K562 (cell line): Measurements from ENCODE around the gene PSMC4. TPM values are rescaled to one million over a fixed set of nuclear protein-coding genes. Genes with fewer than 3 reads are reported as not detected.

Source experiments
- ARNT ChIP-seq, 2 experiments: fragments of 450-650 bp; IDR thresholded peaks; 2 replicates each; pipeline ENCODE4 v1.6.1; 2016; ENCODE audit warnings: mild to moderate bottlenecking in 1 of 2
- CCNT2 ChIP-seq: IDR thresholded peaks from 2 replicates; pipeline ENCODE4 v1.6.1; 2011; ENCODE audit warnings: borderline replicate concordance, low read depth, mild to moderate bottlenecking, moderate library complexity, mixed read lengths, low read length; ENCODE audit not compliant: insufficient read length; ENCODE audit errors: extremely low read depth
- KAT8 ChIP-seq: fragments of 450-650 bp; IDR thresholded peaks from 2 replicates; pipeline ENCODE4 v1.6.1; 2016; ENCODE audit warnings: low read depth, mild to moderate bottlenecking
- KDM1A ChIP-seq, 2 experiments: fragments of 450-650 bp; IDR thresholded peaks; 2 replicates each; pipeline ENCODE4 v1.6.1; 2016; ENCODE audit warnings: mild to moderate bottlenecking in 2 of 2
- NFATC3 ChIP-seq: fragments of 450-650 bp; IDR thresholded peaks from 2 replicates; pipeline ENCODE4 v1.6.1; 2017; ENCODE audit warnings: mild to moderate bottlenecking
- RBM15 ChIP-seq: fragments of 200-400 bp; formaldehyde crosslinking; IDR thresholded peaks from 2 replicates; pipeline ENCODE4 v1.6.1; 2018; ENCODE audit warnings: mild to moderate bottlenecking, low read length, moderate library complexity; ENCODE audit not compliant: insufficient read depth
- RNF2 ChIP-seq: sonication (generic); IDR thresholded peaks from 2 replicates; pipeline ENCODE4 v1.6.1; 2016
- SAFB ChIP-seq: fragments of 200-400 bp; formaldehyde crosslinking; IDR thresholded peaks from 2 replicates; pipeline ENCODE4 v1.6.1; 2017; ENCODE audit warnings: low read depth, low read length, borderline replicate concordance
- WHSC1 ChIP-seq: IDR thresholded peaks from one replicate; pipeline ENCODE4 v1.6.1; 2012; ENCODE audit warnings: low read length, control low read depth, inconsistent platforms
- XRCC3 ChIP-seq: fragments of 450-650 bp; IDR thresholded peaks from 2 replicates; pipeline ENCODE4 v1.6.1; 2017; ENCODE audit warnings: mild to moderate bottlenecking, moderate library complexity
- ZNF174 ChIP-seq: fragments of 250-450 bp; sonication (Bioruptor Pico); IDR thresholded peaks from 2 replicates; pipeline ENCODE4 v1.4.0; 2020; ENCODE audit warnings: mild to moderate bottlenecking
- ZNF444 ChIP-seq: fragments of 250-450 bp; sonication (Bioruptor Pico); IDR thresholded peaks from 2 replicates; pipeline ENCODE4 v1.4.0; 2020; ENCODE audit warnings: mild to moderate bottlenecking, moderate library complexity
- ZNF699 ChIP-seq: fragments of 250-450 bp; sonication (Bioruptor Pico); IDR thresholded peaks from 2 replicates; pipeline ENCODE4 v1.8.0; 2021; ENCODE audit warnings: mild to moderate bottlenecking, moderate library complexity; ENCODE audit not compliant: insufficient replicate concordance
- polyA plus RNA-seq, 8 experiments: library from polyadenylated mRNA; depleted of rRNA in 4 of 8; stranded (reverse) in 5 of 8; unstranded in 3 of 8; fragments of >200 nt; fragmentation: Nextera tagmentation in 2 of 8; fragmentation: Illumina TruSeq in 1 of 8; extraction: Ambion mirVana in 2 of 8; extraction: Trizol in 1 of 8; gene quantifications; 2 replicates each; pipeline versions ENCODE4 v1.2.1 to v1.2.3, GENCODE V29; 2011 to 2014; ENCODE audit warnings: inconsistent platforms in 1 of 8, missing spikeins in 1 of 8
- total RNA-seq, 7 experiments: library from RNA; depleted of rRNA in 6 of 7; stranded (reverse); fragments of >200 nt in 6 of 7; fragmentation: Illumina TruSeq in 2 of 7; extraction: Trizol in 2 of 7; gene quantifications; 2 replicates each; pipeline versions ENCODE4 v1.2.1 to v1.2.3, GENCODE V29; 2011 to 2021; ENCODE audit warnings: low replicate concordance in 1 of 7
- TF ChIP-seq, protein P1 (sequence below): sonication (generic); formaldehyde crosslinking; IDR thresholded peaks from 2 replicates; pipeline ENCODE4 v1.8.0; 2022; ENCODE audit warnings: mild to moderate bottlenecking, missing genetic modification reagents, borderline replicate concordance
- TF ChIP-seq, protein P2 (sequence below), 2 experiments: fragments of 450-650 bp; IDR thresholded peaks; 2 replicates each; pipeline ENCODE4 v1.6.1; 2018; ENCODE audit warnings: mild to moderate bottlenecking in 2 of 2, low read depth in 1 of 2; ENCODE audit not compliant: partially characterized antibody in 2 of 2
- TF ChIP-seq, protein P3 (sequence below): fragments of 250-450 bp; sonication (Bioruptor Pico); IDR thresholded peaks from 2 replicates; pipeline ENCODE4 v1.8.0; 2022; ENCODE audit warnings: inconsistent platforms, mild to moderate bottlenecking, moderate library complexity, borderline replicate concordance
- TF ChIP-seq, protein P4 (sequence below): fragments of 450-650 bp; IDR thresholded peaks from 2 replicates; pipeline ENCODE4 v1.6.1; 2017; ENCODE audit warnings: mild to moderate bottlenecking, moderate library complexity

The PSMC4 gene
- total and polyA plus RNA-seq, 9 of the 15 experiments (the other 6 are each of a cell fraction or from before 2014, with no cell fraction given): 45.9 to 475 (median 142) TPM

DNA sequence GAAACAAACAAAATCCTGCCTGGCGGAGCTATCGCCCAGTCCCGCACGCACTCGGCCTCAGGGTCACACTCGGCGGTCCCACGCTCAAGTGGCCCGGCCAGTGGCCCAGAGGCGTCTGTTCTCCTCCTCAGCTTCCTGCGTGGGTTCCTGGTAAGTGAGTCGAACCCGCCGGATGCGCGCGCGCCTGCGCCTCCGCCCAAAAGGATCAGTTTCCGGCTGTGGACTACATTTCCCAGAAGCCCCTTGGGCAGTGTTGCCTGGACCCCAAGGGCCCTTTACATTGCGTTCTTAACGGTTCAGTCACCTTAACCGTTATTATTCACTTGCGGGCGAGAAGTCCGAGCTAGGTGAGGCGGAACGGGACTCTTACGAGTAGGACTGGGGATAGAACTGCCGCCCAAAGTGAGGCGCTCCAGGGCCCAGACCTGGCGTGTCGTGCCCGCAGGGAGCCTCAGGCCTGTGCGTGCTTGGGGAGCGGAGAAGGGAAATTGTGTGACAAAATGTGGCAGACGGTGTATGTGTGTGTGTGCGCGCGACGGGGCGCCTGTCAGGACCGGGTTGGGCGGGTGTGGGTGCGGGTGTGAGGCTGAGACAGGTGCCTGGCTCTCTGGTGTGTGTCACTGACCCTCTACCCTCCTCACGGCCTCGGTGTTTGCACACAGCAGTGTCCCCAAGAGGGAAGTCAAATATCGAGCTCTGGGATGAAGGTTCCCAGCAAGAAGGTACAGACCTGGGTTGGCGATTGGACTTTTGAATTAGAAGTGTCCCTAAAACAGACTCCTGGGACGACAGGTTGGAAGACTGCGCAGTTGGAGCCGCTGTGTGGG is 26.1 kb downstream of the PSMC4 start, which contains the start of gene ZNF546 (continued):
- TF ChIP-seq, protein P1, sequence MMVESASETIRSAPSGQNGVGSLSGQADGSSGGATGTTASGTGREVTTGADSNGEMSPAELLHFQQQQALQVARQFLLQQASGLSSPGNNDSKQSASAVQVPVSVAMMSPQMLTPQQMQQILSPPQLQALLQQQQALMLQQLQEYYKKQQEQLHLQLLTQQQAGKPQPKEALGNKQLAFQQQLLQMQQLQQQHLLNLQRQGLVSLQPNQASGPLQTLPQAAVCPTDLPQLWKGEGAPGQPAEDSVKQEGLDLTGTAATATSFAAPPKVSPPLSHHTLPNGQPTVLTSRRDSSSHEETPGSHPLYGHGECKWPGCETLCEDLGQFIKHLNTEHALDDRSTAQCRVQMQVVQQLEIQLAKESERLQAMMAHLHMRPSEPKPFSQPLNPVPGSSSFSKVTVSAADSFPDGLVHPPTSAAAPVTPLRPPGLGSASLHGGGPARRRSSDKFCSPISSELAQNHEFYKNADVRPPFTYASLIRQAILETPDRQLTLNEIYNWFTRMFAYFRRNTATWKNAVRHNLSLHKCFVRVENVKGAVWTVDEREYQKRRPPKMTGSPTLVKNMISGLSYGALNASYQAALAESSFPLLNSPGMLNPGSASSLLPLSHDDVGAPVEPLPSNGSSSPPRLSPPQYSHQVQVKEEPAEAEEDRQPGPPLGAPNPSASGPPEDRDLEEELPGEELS (CRISPR knock-in tag): no peak
- TF ChIP-seq CCNT2: no peak
- TF ChIP-seq RNF2: peak; percentile 29; the same call in 1 of the 2 replicates
- TF ChIP-seq, protein P2, sequence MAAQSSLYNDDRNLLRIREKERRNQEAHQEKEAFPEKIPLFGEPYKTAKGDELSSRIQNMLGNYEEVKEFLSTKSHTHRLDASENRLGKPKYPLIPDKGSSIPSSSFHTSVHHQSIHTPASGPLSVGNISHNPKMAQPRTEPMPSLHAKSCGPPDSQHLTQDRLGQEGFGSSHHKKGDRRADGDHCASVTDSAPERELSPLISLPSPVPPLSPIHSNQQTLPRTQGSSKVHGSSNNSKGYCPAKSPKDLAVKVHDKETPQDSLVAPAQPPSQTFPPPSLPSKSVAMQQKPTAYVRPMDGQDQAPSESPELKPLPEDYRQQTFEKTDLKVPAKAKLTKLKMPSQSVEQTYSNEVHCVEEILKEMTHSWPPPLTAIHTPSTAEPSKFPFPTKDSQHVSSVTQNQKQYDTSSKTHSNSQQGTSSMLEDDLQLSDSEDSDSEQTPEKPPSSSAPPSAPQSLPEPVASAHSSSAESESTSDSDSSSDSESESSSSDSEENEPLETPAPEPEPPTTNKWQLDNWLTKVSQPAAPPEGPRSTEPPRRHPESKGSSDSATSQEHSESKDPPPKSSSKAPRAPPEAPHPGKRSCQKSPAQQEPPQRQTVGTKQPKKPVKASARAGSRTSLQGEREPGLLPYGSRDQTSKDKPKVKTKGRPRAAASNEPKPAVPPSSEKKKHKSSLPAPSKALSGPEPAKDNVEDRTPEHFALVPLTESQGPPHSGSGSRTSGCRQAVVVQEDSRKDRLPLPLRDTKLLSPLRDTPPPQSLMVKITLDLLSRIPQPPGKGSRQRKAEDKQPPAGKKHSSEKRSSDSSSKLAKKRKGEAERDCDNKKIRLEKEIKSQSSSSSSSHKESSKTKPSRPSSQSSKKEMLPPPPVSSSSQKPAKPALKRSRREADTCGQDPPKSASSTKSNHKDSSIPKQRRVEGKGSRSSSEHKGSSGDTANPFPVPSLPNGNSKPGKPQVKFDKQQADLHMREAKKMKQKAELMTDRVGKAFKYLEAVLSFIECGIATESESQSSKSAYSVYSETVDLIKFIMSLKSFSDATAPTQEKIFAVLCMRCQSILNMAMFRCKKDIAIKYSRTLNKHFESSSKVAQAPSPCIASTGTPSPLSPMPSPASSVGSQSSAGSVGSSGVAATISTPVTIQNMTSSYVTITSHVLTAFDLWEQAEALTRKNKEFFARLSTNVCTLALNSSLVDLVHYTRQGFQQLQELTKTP (IDR thresholded peaks at IDR 0.05; ENCODE audit: low read depth in 1 of 2, partially characterized antibody in 2 of 2): peak in 1 of 2 experiments; percentile 88
- no peak for TF ChIP-seq NFATC3
- TF ChIP-seq KAT8: no peak
- TF ChIP-seq SAFB: peak; percentile 90
- no peak for TF ChIP-seq WHSC1
- no peak for TF ChIP-seq ARNT (IDR thresholded peaks at IDR 0.05)
- TF ChIP-seq XRCC3: no peak
- TF ChIP-seq ZNF174 (CRISPR knock-in tag): no peak
- TF ChIP-seq RBM15: no peak
- TF ChIP-seq, protein P3, sequence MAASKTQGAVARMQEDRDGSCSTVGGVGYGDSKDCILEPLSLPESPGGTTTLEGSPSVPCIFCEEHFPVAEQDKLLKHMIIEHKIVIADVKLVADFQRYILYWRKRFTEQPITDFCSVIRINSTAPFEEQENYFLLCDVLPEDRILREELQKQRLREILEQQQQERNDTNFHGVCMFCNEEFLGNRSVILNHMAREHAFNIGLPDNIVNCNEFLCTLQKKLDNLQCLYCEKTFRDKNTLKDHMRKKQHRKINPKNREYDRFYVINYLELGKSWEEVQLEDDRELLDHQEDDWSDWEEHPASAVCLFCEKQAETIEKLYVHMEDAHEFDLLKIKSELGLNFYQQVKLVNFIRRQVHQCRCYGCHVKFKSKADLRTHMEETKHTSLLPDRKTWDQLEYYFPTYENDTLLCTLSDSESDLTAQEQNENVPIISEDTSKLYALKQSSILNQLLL (CRISPR knock-in tag): no peak
- no peak for TF ChIP-seq ZNF444 (CRISPR knock-in tag)
- no peak for TF ChIP-seq KDM1A (IDR thresholded peaks at IDR 0.05)
- TF ChIP-seq, protein P4, sequence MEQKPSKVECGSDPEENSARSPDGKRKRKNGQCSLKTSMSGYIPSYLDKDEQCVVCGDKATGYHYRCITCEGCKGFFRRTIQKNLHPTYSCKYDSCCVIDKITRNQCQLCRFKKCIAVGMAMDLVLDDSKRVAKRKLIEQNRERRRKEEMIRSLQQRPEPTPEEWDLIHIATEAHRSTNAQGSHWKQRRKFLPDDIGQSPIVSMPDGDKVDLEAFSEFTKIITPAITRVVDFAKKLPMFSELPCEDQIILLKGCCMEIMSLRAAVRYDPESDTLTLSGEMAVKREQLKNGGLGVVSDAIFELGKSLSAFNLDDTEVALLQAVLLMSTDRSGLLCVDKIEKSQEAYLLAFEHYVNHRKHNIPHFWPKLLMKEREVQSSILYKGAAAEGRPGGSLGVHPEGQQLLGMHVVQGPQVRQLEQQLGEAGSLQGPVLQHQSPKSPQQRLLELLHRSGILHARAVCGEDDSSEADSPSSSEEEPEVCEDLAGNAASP: no peak
- TF ChIP-seq ZNF699 (CRISPR knock-in tag): no peak
